ENCODE data around the gene PRXL2A. TPM values are rescaled to one million over a fixed set of nuclear protein-coding genes. Genes with fewer than 3 reads are reported as not detected.
A peak's percentile ranks its signal among the peaks of the same experiment; 100 is the strongest.

Gene PRXL2A
- polyA plus RNA-seq, 3 donors = 0.61 to 4.1 (median 3.4) TPM

DNA sequence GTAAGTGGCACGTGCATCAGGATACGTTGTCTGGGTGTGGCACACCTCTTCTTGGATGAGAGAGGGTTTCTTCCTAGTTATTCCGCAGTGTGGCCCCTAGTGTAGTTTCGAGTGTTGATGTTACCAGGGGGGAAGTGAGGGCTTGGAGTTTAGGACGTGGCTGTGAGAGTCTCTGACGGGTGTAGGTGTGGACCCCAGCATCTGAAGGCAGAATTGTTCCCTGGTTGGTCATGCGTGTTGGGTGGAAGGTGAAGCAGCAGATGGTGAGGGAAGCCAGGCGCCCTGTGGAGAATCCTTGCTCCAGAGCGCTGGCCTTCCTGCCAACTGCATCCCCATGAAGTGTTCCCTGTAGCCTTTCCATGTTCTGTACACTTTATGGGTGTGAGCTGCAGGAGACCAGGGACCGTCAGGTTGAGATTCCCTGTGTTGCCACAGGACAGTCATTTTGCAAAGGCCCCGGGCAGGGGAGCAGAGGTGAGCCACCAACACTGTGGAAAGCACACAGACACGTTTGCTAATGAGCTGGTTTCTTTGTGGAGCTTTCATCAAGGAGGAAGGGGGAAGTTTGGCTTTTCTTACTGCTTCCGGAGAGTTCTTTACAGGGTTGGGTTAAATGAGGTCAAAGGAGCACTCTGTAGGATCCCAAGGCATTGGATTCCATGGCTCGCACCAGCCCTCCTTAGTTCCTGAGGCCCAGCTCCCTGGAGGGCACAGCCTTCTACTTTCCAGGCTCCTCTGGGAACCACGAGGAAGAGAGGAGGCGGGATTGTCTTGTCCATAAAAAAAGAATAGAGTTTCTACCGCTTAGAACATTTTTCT is 77.8 kb downstream of the PRXL2A start:
- no peaks in the 10 kb centered on the region for H3K27me3 ChIP-seq (ENCODE audit: control insufficient read depth in 2 of 2, insufficient read depth in 2 of 2, low read length in 2 of 2)
- peaks cover 91% of the 10 kb centered on the region for H3K4me1 Mint-ChIP-seq
- 12% methylated on average over 12 of the region's 17 CpGs for WGBS (ENCODE audit: insufficient coverage)
- H3K27ac ChIP-seq (ENCODE audit: low read depth in 1 of 2, low read length in 2 of 2) = peak overlapping the region; percentile 84 to 90
- H3K36me3 ChIP-seq (replicated peaks in 1 of 2; ENCODE audit: control insufficient read depth in 1 of 2, insufficient read depth in 2 of 2, low read length in 2 of 2) = peaks cover 20 to 30% of the 10 kb centered on the region in 2 donors
- peak; percentile 70 to 83 (median 77) for DNase-seq
- no peaks in the 10 kb centered on the region for H3K9me3 ChIP-seq (replicated peaks in 1 of 2; ENCODE audit: control insufficient read depth in 1 of 2, insufficient read depth in 1 of 2, low read length in 2 of 2)
- peaks cover 98% of the 10 kb centered on the region for H4K20me1 ChIP-seq (ENCODE audit: insufficient read depth, low read length)
- H3K36me3 Mint-ChIP-seq = peaks cover 44 to 56% of the 10 kb centered on the region in 2 donors
- H3K79me2 ChIP-seq (ENCODE audit: insufficient read depth, low read length) = peaks cover 100% of the 10 kb centered on the region
- peak overlapping the region; percentile 66 to 88 for H3K4me3 Mint-ChIP-seq
- H2AFZ ChIP-seq (ENCODE audit: insufficient read depth, low read depth, low read length, poor library complexity, severe bottlenecking) = no peak overlapping the region
- H3K27ac Mint-ChIP-seq = peak overlapping the region; percentile 91 to 98 (median 95)
- H3K4me3 ChIP-seq (replicated peaks in 1 of 3; ENCODE audit: low read depth in 2 of 3, low read length in 3 of 3) = peak overlapping the region in 2 of 3 experiments; percentile 19 to 66
- TF ChIP-seq, protein P1, sequence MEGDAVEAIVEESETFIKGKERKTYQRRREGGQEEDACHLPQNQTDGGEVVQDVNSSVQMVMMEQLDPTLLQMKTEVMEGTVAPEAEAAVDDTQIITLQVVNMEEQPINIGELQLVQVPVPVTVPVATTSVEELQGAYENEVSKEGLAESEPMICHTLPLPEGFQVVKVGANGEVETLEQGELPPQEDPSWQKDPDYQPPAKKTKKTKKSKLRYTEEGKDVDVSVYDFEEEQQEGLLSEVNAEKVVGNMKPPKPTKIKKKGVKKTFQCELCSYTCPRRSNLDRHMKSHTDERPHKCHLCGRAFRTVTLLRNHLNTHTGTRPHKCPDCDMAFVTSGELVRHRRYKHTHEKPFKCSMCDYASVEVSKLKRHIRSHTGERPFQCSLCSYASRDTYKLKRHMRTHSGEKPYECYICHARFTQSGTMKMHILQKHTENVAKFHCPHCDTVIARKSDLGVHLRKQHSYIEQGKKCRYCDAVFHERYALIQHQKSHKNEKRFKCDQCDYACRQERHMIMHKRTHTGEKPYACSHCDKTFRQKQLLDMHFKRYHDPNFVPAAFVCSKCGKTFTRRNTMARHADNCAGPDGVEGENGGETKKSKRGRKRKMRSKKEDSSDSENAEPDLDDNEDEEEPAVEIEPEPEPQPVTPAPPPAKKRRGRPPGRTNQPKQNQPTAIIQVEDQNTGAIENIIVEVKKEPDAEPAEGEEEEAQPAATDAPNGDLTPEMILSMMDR (IDR thresholded peaks at IDR 0.05) = no peak
- intact Hi-C loops (cut with micrococcal nuclease) = loop anchor here (2.0 kb wide), 3 partner anchors 13 to 19 kb away; no protein-coding TSS in a partner anchor
- peak overlapping the region; percentile 56 for H3K9ac ChIP-seq (ENCODE audit: insufficient read depth, low read length, poor library complexity, severe bottlenecking)
- peaks cover 86 to 93% of the 10 kb centered on the region in 2 donors for H3K4me1 ChIP-seq (ENCODE audit: control insufficient read depth in 1 of 2, insufficient read depth in 2 of 2, low read length in 2 of 2)
- H3K9me3 Mint-ChIP-seq = peaks cover 0 to 12% (median 0%) of the 10 kb centered on the region in 7 donors
- peaks cover 0 to 5% (median 0%) of the 10 kb centered on the region in 3 donors for H3K27me3 Mint-ChIP-seq (ENCODE audit: low read depth in 3 of 3)
- H3K4me2 ChIP-seq (replicated peaks; ENCODE audit: extremely low read depth, low read length, poor library complexity, severe bottlenecking) = peak overlapping the region; percentile 73

Other genes with a start within 250 kb of the PRXL2A start
- gene ANXA11, start 203.0 kb upstream of the PRXL2A start, polyA plus RNA-seq = 100 to 1,000 TPM in 2 of 3 donors, 10 to 100 TPM in 1; 95.6 to 174 (median 134) TPM
- gene MAT1A, start 118.9 kb upstream of the PRXL2A start, polyA plus RNA-seq = not detected
- not detected for gene DYDC1, start 51.8 kb upstream of the PRXL2A start, polyA plus RNA-seq
- gene DYDC2, start 51.8 kb upstream of the PRXL2A start, polyA plus RNA-seq = not detected
- gene TSPAN14, start 45.8 kb downstream of the PRXL2A start, polyA plus RNA-seq = 100 to 1,000 TPM; 123 to 160 (median 146) TPM
- gene SH2D4B, start 129.4 kb downstream of the PRXL2A start, polyA plus RNA-seq = under 1 TPM in 1 of 3 donors, not detected in 2; 0.01 TPM